DOHH2 (cell line): Measurements from ENCODE around the gene FAM20A.

Source experiments
- H3F3A ChIP-seq: fragments of 200-600 bp; sonication (generic), shearing (Covaris generic); 2 replicates; pipeline ENCODE4 v1.6.0; 2016; ENCODE audit warnings: antibody characterized with exemption, mild to moderate bottlenecking; ENCODE audit not compliant: control insufficient read depth, insufficient read depth
- H3K27ac ChIP-seq: fragments of 200-600 bp; sonication (generic); 2 replicates; pipeline ENCODE4 v1.5.1; 2014; ENCODE audit warnings: low read depth, mild to moderate bottlenecking, low read length, moderate library complexity
- H3K27me3 ChIP-seq: fragments of 200-600 bp; sonication (generic); 2 replicates; pipeline ENCODE4 v1.6.1; 2014; ENCODE audit warnings: mild to moderate bottlenecking, low read length, mixed read lengths; ENCODE audit not compliant: control insufficient read depth
- H3K36me3 ChIP-seq: fragments of 200-600 bp; sonication (generic); 2 replicates; pipeline ENCODE4 v1.6.1; 2014; ENCODE audit warnings: mild to moderate bottlenecking, low read length, moderate library complexity, mixed read lengths; ENCODE audit not compliant: control insufficient read depth
- H3K4me1 ChIP-seq: fragments of 200-600 bp; sonication (generic); 2 replicates; pipeline ENCODE4 v1.6.1; 2014; ENCODE audit warnings: mild to moderate bottlenecking, low read length, mixed read lengths; ENCODE audit not compliant: control insufficient read depth
- H3K4me2 ChIP-seq: fragments of 200-600 bp; sonication (generic); 2 replicates; pipeline ENCODE4 v1.6.0; 2014; ENCODE audit warnings: mild to moderate bottlenecking, low read length, moderate library complexity
- H3K4me3 ChIP-seq: fragments of 200-600 bp; sonication (generic); 2 replicates; pipeline ENCODE4 v1.5.1; 2014; ENCODE audit warnings: mild to moderate bottlenecking, low read length, mixed read lengths
- H3K79me2 ChIP-seq: fragments of 200-600 bp; sonication (generic); 2 replicates; pipeline ENCODE4 v1.6.1; 2014; ENCODE audit warnings: mild to moderate bottlenecking, low read length, mixed read lengths; ENCODE audit not compliant: control insufficient read depth
- H3K9me2 ChIP-seq: fragments of 200-600 bp; sonication (generic); replicated peaks from 2 replicates; pipeline ENCODE4 v1.6.1; 2014; ENCODE audit warnings: mild to moderate bottlenecking, low read length, mixed read lengths; ENCODE audit not compliant: control insufficient read depth
- H3K9me3 ChIP-seq: fragments of 200-600 bp; sonication (generic); 2 replicates; pipeline ENCODE4 v1.6.1; 2014; ENCODE audit warnings: antibody characterized with exemption, low read length, mixed read lengths; ENCODE audit not compliant: control insufficient read depth, insufficient read depth
- H4K20me1 ChIP-seq: fragments of 200-600 bp; sonication (generic); 2 replicates; pipeline ENCODE4 v1.6.0; 2014; ENCODE audit warnings: low read depth, mild to moderate bottlenecking, antibody characterized with exemption, low read length, moderate library complexity; ENCODE audit not compliant: control insufficient read depth, insufficient read depth
- CTCF ChIP-seq: fragments of 200-600 bp; sonication (generic); IDR thresholded peaks from one replicate; pipeline ENCODE4 v1.5.1; 2014; ENCODE audit warnings: antibody characterized with exemption, mild to moderate bottlenecking, low read depth, low read length; ENCODE audit not compliant: poor library complexity, severe bottlenecking
- EZH2phosphoT487 ChIP-seq: fragments of 200-600 bp; sonication (generic); IDR thresholded peaks from 2 replicates; pipeline ENCODE4 v1.6.1; 2017; ENCODE audit warnings: borderline replicate concordance, mild to moderate bottlenecking, antibody characterized with exemption, low read length, moderate library complexity, mixed read lengths

FAM20A gene

GRCh38 chr17:68560966-68561720 is 40.0 kb downstream of the FAM20A start:
- no peaks in the 10 kb centered on the region for H3K79me2 ChIP-seq
- H3K9me2 ChIP-seq, result no peaks in the 10 kb centered on the region
- TF ChIP-seq EZH2phosphoT487 (no peak), CTCF (no peak)
- no peak overlapping the region for H3K4me2 ChIP-seq
- H3K27ac ChIP-seq, result no peak overlapping the region
- no peaks in the 10 kb centered on the region for H3K4me1 ChIP-seq
- H3K27me3 ChIP-seq, result no peaks in the 10 kb centered on the region
- no peaks in the 10 kb centered on the region for H3F3A ChIP-seq
- no peak overlapping the region for H3K4me3 ChIP-seq
- H3K9me3 ChIP-seq, result no peaks in the 10 kb centered on the region
- H4K20me1 ChIP-seq, result no peaks in the 10 kb centered on the region
- no peaks in the 10 kb centered on the region for H3K36me3 ChIP-seq

GRCh38 chr17:68559316-68559715 is 41.9 kb downstream of the FAM20A start:
- no peaks in the 10 kb centered on the region; the same call in 1 of the 2 replicates for H3K9me3 ChIP-seq
- no peaks in the 10 kb centered on the region for H3K36me3 ChIP-seq
- no peaks in the 10 kb centered on the region for H3K9me2 ChIP-seq
- H3K27me3 ChIP-seq, result no peaks in the 10 kb centered on the region
- no peaks in the 10 kb centered on the region for H3K4me1 ChIP-seq
- H3K27ac ChIP-seq, result no peak overlapping the region
- H3K79me2 ChIP-seq, result no peaks in the 10 kb centered on the region
- H4K20me1 ChIP-seq, result no peaks in the 10 kb centered on the region
- TF ChIP-seq EZH2phosphoT487, result no peak
- no peak for TF ChIP-seq CTCF
- H3F3A ChIP-seq, result no peaks in the 10 kb centered on the region
- no peak overlapping the region for H3K4me2 ChIP-seq
- no peak overlapping the region for H3K4me3 ChIP-seq

- Histone ChIP-seq H3K4me1 (no peaks in the 10 kb centered on the region), H3K9me3 (no peaks in the 10 kb centered on the region; the same call in 1 of the 2 replicates), H3K4me3 (no peak overlapping the region), H3F3A (no peaks in the 10 kb centered on the region), H3K36me3 (no peaks in the 10 kb centered on the region), H3K79me2 (no peaks in the 10 kb centered on the region), H3K9me2 (no peaks in the 10 kb centered on the region), H4K20me1 (no peaks in the 10 kb centered on the region), H3K27me3 (no peaks in the 10 kb centered on the region), H3K27ac (no peak overlapping the region), H3K4me2 (no peak overlapping the region)
- no peak for TF ChIP-seq CTCF
- no peak for TF ChIP-seq EZH2phosphoT487
Measured at GRCh38 chr17:68556551-68556950, 44.6 kb downstream of the FAM20A start.
